Kidney (tissue), 14 donors: ENCODE results near the gene C19orf38. TPM values are rescaled to one million over a fixed set of nuclear protein-coding genes. Genes with fewer than 3 reads are reported as not detected.

Experiments
- DNase-seq, 5 donors: peaks; one replicate each; pipeline ENCODE4 v3.0.0-alpha.2; 2013 to 2020
- FAIRE-seq: peaks from 2 replicates; lab custom pipeline; 2012; peaks lifted over from hg19 to GRCh38; lab: Jason Lieb, UNC
- H3K27ac ChIP-seq, 2 donors: one replicate each; pipeline ENCODE4 v1.7.0; 2013; ENCODE audit warnings: low read depth in 2 of 2, low read length in 2 of 2, inconsistent platforms in 1 of 2
- H3K27me3 ChIP-seq: one replicate; pipeline ENCODE4 v1.7.1; 2013; ENCODE audit warnings: low read length, inconsistent platforms; ENCODE audit not compliant: control insufficient read depth, insufficient read depth
- H3K36me3 ChIP-seq, 3 donors: one replicate each; pipeline versions ENCODE4 v1.7.0 to v1.7.1; 2013; ENCODE audit warnings: low read length in 3 of 3, control low read depth in 1 of 3, inconsistent platforms in 1 of 3; ENCODE audit not compliant: insufficient read depth in 3 of 3, control insufficient read depth in 2 of 3
- H3K4me1 ChIP-seq, 3 donors: one replicate each; pipeline versions ENCODE4 v1.7.0 to v1.7.1; 2013; ENCODE audit warnings: low read length in 3 of 3, inconsistent platforms in 1 of 3, low read depth in 1 of 3; ENCODE audit not compliant: control insufficient read depth in 2 of 3, insufficient read depth in 2 of 3
- H3K4me3 ChIP-seq, 3 donors: one replicate each; pipeline versions ENCODE4 v1.7.0 to v1.8.1; 2013; ENCODE audit warnings: low read length in 3 of 3, control low read depth in 1 of 3, inconsistent platforms in 1 of 3
- H3K9ac ChIP-seq, 3 donors: one replicate each; pipeline versions ENCODE4 v1.7.0 to v1.7.1; 2013; ENCODE audit warnings: low read length in 3 of 3, control low read depth in 1 of 3, inconsistent platforms in 1 of 3
- H3K9me3 ChIP-seq, 3 donors: one replicate each; pipeline versions ENCODE4 v1.7.0 to v1.7.1; 2013; ENCODE audit warnings: low read length in 3 of 3, control low read depth in 1 of 3, inconsistent platforms in 1 of 3; ENCODE audit not compliant: control insufficient read depth in 2 of 3, insufficient read depth in 1 of 3
- intact Hi-C: fragments of 100-400 bp; cut with DNase I; formaldehyde crosslinking; loops from one replicate; pipeline ENCODE4 v1.11.1; 2022
- polyA plus RNA-seq: library from polyadenylated mRNA; stranded (reverse); fragments of 350-450 nt; fragmentation: Illumina TruSeq; extraction: RNeasy Lipid Tissue Mini Kit (QIAGEN cat#74804); gene quantifications from one replicate; pipeline ENCODE4 v1.2.3, GENCODE V29; 2014; ENCODE audit warnings: low read depth, low replicate concordance; ENCODE audit not compliant: insufficient read depth
- total RNA-seq: library from RNA; stranded (reverse); fragmentation: NEBNext Ultra II Directional; extraction: Animal tissue kit (Norgen Biotek cat#: 25700); gene quantifications from one replicate; pipeline ENCODE4 v1.2.1, GENCODE V29; 2021
- TF ChIP-seq, protein P1 (sequence below): IDR thresholded peaks from 3 replicates; pipeline ENCODE4 v1.5.1; 2012; ENCODE audit warnings: mild to moderate bottlenecking, moderate library complexity, borderline replicate concordance; ENCODE audit not compliant: insufficient read depth; ENCODE audit errors: extremely low read depth
- donor health status: control.
- donor health status: control.
- donor health status: control.
- donor health status: control.
- donor health status: control.
- donor health status: DM: yes; HTN: yes; CAD: no.
- donor health status: Normal renal cell carcinoma (clear cell type).

C19orf38 gene
- total and polyA plus RNA-seq, 2 donors from 2014 or later = 2.4 to 3.3 TPM

DNA sequence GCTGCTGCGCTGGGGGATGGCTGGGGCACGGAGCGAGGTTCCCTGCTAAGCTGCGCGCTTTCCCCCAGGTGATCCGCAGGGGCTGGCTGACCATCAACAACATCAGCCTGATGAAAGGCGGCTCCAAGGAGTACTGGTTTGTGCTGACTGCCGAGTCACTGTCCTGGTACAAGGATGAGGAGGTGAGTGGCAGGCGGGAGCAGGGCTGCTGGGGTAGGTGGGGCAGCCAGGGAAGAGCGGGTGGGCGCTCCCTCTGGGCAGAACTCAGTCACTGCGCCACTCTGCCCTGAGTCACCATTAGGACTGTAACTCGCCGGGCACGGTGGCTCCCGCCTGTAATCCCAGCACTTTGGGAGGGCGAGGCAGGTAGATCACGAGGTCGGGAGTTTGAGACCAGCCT is 36.0 kb upstream of the C19orf38 start:
- no peak overlapping the region for H3K4me3 ChIP-seq
- H3K27ac ChIP-seq = no peak overlapping the region
- no peaks in the 10 kb centered on the region for H3K27me3 ChIP-seq
- DNase-seq (no peak), FAIRE-seq (no peak)
- intact Hi-C loops = no loop called here
- H3K36me3 ChIP-seq = peaks cover 3 to 50% (median 14%) of the 10 kb centered on the region in 3 donors
- no peak overlapping the region for H3K9ac ChIP-seq
- no peaks in the 10 kb centered on the region for H3K4me1 ChIP-seq
- TF ChIP-seq, protein P1, sequence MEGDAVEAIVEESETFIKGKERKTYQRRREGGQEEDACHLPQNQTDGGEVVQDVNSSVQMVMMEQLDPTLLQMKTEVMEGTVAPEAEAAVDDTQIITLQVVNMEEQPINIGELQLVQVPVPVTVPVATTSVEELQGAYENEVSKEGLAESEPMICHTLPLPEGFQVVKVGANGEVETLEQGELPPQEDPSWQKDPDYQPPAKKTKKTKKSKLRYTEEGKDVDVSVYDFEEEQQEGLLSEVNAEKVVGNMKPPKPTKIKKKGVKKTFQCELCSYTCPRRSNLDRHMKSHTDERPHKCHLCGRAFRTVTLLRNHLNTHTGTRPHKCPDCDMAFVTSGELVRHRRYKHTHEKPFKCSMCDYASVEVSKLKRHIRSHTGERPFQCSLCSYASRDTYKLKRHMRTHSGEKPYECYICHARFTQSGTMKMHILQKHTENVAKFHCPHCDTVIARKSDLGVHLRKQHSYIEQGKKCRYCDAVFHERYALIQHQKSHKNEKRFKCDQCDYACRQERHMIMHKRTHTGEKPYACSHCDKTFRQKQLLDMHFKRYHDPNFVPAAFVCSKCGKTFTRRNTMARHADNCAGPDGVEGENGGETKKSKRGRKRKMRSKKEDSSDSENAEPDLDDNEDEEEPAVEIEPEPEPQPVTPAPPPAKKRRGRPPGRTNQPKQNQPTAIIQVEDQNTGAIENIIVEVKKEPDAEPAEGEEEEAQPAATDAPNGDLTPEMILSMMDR = no peak
- no peaks in the 10 kb centered on the region for H3K9me3 ChIP-seq

DNA sequence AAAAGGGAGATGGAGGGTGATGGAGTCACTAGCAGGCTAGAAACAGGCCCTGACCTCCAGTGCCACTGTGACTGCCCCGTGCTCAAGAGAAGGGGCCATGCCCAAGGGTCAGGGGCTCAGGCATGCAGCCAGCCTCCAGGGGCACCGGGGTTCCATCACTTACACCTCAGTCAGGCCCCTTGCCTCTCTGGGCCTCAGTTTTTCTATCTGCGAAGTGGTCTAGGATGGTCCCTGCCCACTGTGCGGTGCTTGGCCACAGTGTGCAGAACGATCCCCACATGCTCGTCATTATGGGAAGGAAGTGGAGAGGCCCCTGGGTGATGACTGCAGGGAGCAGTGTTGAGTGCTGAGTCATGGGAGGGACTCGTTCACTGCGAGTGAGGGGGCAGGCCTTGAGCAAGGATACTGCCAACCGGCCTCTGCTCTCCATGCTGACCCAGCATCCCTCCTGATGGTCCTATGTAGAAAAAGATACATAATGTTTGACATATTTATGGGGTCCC is 35.3 kb upstream of the C19orf38 start:
- no peaks in the 10 kb centered on the region for H3K27me3 ChIP-seq
- peaks cover 3 to 50% (median 14%) of the 10 kb centered on the region in 3 donors for H3K36me3 ChIP-seq
- no peak overlapping the region for H3K4me3 ChIP-seq
- H3K27ac ChIP-seq = no peak overlapping the region
- no peak for DNase-seq
- no peak overlapping the region for H3K9ac ChIP-seq
- intact Hi-C loops = no loop called here
- TF ChIP-seq, protein P1 = no peak
- no peaks in the 10 kb centered on the region for H3K4me1 ChIP-seq
- H3K9me3 ChIP-seq = no peaks in the 10 kb centered on the region
- FAIRE-seq = no peak

DNA sequence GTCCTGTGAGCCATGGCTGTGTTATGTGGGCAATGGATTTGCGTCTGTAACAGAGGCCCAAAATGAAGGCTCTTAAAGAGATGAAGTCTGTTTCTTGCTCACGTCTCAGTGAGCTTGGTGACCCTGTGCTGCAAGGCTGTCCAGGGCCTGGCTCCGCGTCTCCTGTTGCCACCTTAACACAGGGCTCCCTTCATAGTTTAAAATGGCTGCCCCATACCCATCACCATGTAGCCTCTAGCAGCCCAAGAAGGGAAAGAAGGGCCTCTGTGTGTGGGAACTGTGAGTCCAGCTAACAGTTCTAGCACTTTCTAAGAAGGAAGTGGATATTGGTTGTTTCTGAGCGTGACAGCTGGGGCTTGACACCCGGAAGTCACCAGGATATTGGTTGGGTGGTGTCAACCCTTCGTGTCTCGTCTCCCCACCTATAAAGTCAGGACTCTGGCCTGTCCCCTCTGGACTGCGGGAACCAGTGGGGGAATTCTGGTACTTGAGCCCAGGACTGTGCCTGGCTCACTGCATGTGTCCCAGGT is 33.1 kb upstream of the C19orf38 start:
- Histone ChIP-seq H3K9me3 (no peaks in the 10 kb centered on the region), H3K9ac (no peak overlapping the region), H3K4me1 (no peaks in the 10 kb centered on the region), H3K27me3 (no peaks in the 10 kb centered on the region), H3K27ac (no peak overlapping the region), H3K4me3 (no peak overlapping the region), H3K36me3 (peaks cover 2 to 47% (median 18%) of the 10 kb centered on the region in 3 donors)
- TF ChIP-seq, protein P1 = no peak
- DNase-seq (no peak), FAIRE-seq (no peak)
- intact Hi-C loops = no loop called here
